ENCODE data around the gene FMC1. TPM values are rescaled to one million over a fixed set of nuclear protein-coding genes. Genes with fewer than 3 reads are reported as not detected.

The FMC1 gene
- 10 to 100 TPM; 12.3 to 17.3 (median 16.1) TPM for total RNA-seq
- long read RNA-seq, donor 1, transcript FMC1-201 (2 exons, 1,210 nt) = major isoform, 15 of 15 reads
- long read RNA-seq, donor 1, partial matches to known transcripts = 0 of 15 reads
- long read RNA-seq, donor 1, other reads (novel, unspliced or antisense) = 0 of 15 reads
- long read RNA-seq, donor 2, transcript FMC1-201 (2 exons, 1,210 nt) = major isoform, 32 of 32 reads
- long read RNA-seq, donor 2, partial matches to known transcripts = 0 of 32 reads
- long read RNA-seq, donor 2, other reads (novel, unspliced or antisense) = 0 of 32 reads

GRCh38 chr7:139341058-139341775 lies at the start of gene FMC1:
TSS of gene FMC1 (plus strand) at chr7:139341337. CDS start at chr7:139341385, 48 bp downstream.
- Histone ChIP-seq H3K36me3 (ENCODE audit: low read depth) (no peaks in the 10 kb centered on the region), H3K4me1 (ENCODE audit: low read depth) (no peaks in the 10 kb centered on the region), H3K9me3 (no peaks in the 10 kb centered on the region), H3K4me3 (peak within 1 kb of the TSS; percentile 79)
- peak; percentile 14 for TF ChIP-seq CTCF (IDR thresholded peaks at IDR 0.05)
- DNase-seq (peak; percentile 91 to 96 (median 92)), ATAC-seq (peak; percentile 80)
- intact Hi-C loops (cut with DNase I, micrococcal nuclease) = no loop called here

- H3K4me3 ChIP-seq = no peak overlapping the region
- ATAC-seq = no peak
- no peak for DNase-seq
- no peaks in the 10 kb centered on the region for H3K4me1 ChIP-seq (ENCODE audit: low read depth)
- no peak for TF ChIP-seq CTCF (IDR thresholded peaks at IDR 0.05)
- no peaks in the 10 kb centered on the region for H3K9me3 ChIP-seq
- intact Hi-C loops (cut with DNase I, micrococcal nuclease) = no loop called here
- no peaks in the 10 kb centered on the region for H3K36me3 ChIP-seq (ENCODE audit: low read depth)
Measured at GRCh38 chr7:139292821-139293220, 48.3 kb upstream of the FMC1 start.

- DNase-seq = no peak
- Histone ChIP-seq H3K4me3 (no peak overlapping the region), H3K36me3 (ENCODE audit: low read depth) (no peaks in the 10 kb centered on the region), H3K9me3 (no peaks in the 10 kb centered on the region), H3K4me1 (ENCODE audit: low read depth) (no peaks in the 10 kb centered on the region)
- ATAC-seq = no peak
- intact Hi-C loops (cut with DNase I, micrococcal nuclease) = no loop called here
- TF ChIP-seq CTCF (IDR thresholded peaks at IDR 0.05) = no peak
Measured at GRCh38 chr7:139293534-139293933, 47.6 kb upstream of the FMC1 start.

- no peak overlapping the region for H3K4me3 ChIP-seq
- ATAC-seq (no peak), DNase-seq (no peak)
- no peak for TF ChIP-seq CTCF (IDR thresholded peaks at IDR 0.05)
- peaks cover 6% of the 10 kb centered on the region for H3K4me1 ChIP-seq (ENCODE audit: low read depth)
- no peaks in the 10 kb centered on the region for H3K36me3 ChIP-seq (ENCODE audit: low read depth)
- intact Hi-C loops (cut with DNase I, micrococcal nuclease) = no loop called here
- no peaks in the 10 kb centered on the region for H3K9me3 ChIP-seq
Measured at GRCh38 chr7:139294241-139294640, 46.9 kb upstream of the FMC1 start.

- intact Hi-C loops (cut with DNase I, micrococcal nuclease) = no loop called here
- Histone ChIP-seq H3K4me3 (no peak overlapping the region), H3K36me3 (ENCODE audit: low read depth) (no peaks in the 10 kb centered on the region), H3K9me3 (no peaks in the 10 kb centered on the region), H3K4me1 (ENCODE audit: low read depth) (peaks cover 12% of the 10 kb centered on the region)
- no peak for TF ChIP-seq CTCF (IDR thresholded peaks at IDR 0.05)
- ATAC-seq = no peak
- DNase-seq = no peak
Measured at GRCh38 chr7:139294951-139295575, 46.1 kb upstream of the FMC1 start.
